GM18867 (cell line): ENCODE measurements around the gene FBXO31.
A peak's percentile ranks its signal among the peaks of the same experiment; 100 is the strongest.

ENCODE experiments used
- ATAC-seq: cut with Tn5 transposase; IDR thresholded peaks from one replicate; pipeline ENCODE4 v1.9.1; 2021; ENCODE audit warnings: mild to moderate bottlenecking, moderate library complexity; ENCODE audit not compliant: unreplicated experiment

Gene FBXO31

GRCh38 chr16:87383505-87384161, at the start of gene FBXO31:
Gene FBXO31 (minus strand): TSS chr16:87383776. CDS start chr16:87383744, 32 bp downstream.
- ATAC-seq: peak; percentile 50

DNA sequence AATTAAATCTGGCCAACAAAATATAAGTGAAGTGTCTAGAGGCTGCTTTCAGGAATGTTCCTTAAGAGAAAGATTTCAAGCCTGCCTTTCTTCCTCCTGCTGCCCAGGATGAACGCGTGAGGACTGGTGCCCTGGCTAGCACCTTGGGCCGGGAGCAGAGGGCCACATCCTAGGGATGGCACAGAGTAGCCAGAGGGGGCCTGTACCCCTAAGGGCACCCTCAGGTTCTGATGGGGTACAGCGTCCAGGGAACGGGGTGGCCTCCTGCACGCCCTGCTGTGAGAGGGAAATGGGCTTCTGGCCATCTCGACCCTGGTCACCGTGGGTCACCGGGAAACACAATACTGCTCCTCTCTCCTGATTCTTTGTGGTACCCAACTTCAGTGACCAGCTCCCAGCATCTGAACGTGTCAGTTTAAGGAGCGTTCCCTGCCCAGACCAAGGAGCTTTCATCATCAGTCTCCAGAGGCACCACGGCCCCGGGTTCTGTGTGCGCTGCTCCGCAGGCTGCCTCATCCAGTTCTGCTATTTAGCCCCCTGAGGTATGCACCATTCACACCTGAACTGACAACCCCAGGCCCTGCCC, 48.8 kb upstream of the FBXO31 start:
- ATAC-seq: no peak

DNA sequence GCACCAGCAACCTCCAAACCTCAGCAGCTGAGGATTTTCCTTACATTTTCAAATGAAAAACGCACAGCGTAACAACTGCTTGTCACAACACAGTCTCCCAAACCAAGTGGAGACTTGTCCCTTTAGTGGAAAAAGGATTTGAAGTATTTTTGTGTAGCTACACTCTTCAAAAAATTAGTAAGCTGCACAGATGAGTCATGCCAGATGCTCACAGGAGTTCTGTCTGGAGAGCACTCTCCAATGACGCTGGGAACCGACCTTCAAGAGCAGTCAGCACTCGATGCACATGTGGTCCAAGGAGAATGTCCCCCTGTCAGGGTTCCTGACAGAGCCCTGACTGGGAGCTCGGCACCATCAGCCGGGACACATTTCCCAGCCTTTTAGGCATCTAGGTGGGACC, 48.4 kb upstream of the FBXO31 start:
- ATAC-seq: no peak

GRCh38 chr16:87426423-87427215, 43.0 kb upstream of the FBXO31 start:
- ATAC-seq: no peak

GRCh38 chr16:87425941-87426340, 42.4 kb upstream of the FBXO31 start:
- ATAC-seq: no peak

DNA sequence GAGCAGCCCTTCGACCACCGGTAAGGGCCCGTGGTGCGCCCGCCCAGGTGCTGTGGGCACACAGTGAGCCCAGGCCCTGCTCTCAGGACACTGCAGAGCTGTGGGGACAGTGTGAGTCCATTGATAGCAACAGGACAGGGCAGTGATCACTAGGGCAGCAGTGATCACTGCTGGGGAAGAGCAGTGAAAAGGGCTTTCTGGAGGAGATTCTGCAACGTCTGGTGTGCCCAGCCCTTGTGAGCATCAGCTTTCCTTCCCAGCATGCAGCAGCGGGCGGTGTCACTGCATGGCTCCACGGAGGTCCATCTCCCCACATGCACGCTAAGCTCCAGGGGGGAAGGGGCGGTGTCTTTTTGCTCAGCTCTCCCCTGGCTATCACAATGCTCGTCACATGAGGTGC, 40.7 kb upstream of the FBXO31 start:
- no peak for ATAC-seq

DNA sequence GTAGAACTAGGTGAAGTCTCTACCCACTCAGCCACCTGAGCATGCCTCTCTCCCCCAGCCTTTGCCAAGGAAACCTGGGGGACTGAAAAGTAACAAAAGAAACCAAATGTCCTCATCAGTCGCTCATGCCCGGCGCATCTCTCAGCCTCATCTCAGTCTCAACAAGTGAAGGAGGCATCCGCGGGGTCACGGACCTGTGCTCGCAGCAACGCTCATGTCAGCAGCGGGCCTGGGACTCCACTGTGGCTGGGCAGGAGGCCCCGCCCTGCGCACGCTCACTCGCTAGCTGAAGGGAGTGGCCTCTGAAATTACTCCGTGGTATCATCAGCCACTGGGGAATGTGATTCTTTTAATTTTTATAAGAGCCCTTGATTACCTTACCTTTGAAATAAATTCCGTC, 39.9 kb upstream of the FBXO31 start:
- no peak for ATAC-seq

DNA sequence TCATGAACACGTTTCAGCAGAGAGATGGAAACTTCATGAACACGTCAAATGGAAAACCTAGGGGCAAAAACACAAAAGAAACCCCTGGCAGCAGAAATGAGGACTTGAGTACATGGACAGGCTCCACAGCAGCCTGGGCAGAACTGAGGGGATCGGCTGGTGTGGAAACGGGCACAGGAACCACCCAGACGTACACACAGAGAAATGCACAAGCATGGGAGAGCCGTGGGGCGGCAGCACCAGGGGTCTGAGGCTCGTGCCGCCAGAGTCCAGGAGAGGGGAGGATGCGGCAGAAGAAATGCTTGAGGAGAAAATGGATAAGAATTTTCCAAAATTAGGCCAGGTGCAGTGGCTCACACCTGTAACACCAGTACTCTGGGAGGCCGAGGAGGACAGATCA, 38.5 kb upstream of the FBXO31 start:
- no peak for ATAC-seq

DNA sequence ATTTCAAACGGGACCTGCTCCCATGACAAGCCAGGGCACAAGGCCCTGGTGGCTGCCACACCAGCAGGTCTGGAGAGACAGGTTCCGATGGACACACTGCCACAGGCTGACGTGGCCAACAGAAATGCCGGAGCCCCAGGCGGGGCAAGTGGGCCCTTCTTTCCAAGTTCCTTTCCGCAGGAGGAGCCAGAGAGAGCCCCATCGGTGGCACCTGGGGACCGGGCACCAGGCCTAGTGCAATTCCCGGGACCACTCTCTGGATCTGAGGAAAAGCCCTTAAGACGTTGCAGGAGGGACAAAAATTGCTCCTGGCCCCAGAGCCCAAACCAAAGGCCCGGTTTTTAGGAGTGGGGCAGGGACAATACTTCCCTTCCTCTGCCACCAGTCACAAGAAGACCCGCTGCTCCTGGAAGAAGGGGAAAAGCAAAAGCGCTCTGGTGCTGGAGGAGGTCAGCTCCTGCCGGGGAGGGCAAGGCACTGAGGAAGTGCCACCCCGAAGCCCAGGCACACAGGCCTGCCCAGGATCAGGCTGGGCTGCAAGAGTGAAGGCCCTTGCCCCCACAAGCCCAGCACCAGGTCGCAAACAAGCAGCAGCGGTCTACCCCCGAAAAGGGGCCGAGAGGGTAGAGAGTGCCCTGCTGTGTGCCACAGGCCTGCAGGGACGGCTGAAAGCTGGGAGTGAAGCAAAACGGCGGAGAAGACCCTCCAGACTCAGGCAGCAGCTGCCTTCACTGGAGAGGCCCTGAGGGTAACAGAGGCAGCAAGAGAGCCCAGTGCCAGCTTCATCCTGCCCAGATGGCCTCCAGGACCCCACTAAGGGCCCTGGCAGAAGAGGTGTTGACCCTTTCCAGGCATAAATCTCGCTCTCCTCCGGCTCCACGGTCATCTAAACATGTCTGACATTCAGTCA, 37.7 kb upstream of the FBXO31 start:
- no peak for ATAC-seq

GRCh38 chr16:87420026-87421002, 36.7 kb upstream of the FBXO31 start:
- no peak for ATAC-seq

DNA sequence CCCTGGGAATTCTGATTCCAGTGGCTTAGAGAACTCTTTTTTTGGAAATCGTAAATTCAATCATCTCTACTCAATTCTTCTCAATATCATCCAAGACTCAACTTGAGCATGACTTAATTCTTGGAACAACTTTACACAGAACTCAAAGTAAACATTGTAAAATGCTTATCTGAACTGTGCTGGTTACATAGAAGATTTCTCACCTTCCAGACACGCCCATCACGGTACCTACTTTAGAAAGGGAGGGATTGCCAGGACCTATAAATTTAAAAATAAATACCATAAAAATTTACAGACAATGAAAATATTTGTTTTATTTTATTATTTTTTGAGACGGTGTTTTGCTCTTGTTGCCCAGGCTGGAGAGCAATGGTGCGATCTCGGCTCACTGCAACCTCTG, 35.1 kb upstream of the FBXO31 start:
- ATAC-seq: no peak

DNA sequence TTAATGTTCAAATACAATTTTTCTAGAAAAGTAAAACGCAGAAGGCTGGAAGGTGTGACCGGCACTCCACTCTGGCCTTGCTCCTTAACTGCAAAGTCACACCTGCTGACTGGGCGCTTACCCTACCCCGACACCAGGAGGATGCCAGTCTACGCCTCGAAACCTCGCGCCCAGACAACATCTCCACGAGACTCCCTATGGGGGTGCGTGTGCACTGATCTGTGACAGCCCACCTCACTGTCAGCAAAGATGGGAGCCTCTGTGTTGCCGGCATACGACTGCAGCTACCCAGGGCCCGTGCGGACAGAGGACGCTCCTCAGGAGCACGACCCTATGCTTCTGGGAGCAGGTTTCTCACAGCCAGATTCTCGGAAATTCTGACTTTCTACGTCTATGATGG, 34.6 kb upstream of the FBXO31 start:
- ATAC-seq: no peak

DNA sequence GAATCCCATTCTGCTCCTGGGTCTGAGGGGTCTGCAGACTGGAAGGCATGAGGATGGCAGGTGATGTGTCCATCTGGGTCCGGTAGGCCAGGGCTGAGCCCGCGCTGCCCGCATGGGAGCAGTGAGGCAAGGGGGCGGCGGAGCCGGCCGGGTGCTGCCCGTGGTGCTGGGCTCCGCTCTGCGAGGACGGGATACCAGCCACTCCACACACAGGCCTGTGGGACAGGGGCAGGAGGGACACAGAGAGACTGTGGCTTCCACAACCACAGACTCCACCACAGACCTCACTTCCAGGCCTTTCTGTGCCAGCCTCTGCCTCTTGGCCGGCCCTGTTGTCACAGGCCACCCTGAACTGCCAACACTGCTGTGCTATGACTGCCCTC, 33.9 kb upstream of the FBXO31 start:
- ATAC-seq: no peak

GRCh38 chr16:87416826-87417527, 33.4 kb upstream of the FBXO31 start:
- ATAC-seq: no peak

DNA sequence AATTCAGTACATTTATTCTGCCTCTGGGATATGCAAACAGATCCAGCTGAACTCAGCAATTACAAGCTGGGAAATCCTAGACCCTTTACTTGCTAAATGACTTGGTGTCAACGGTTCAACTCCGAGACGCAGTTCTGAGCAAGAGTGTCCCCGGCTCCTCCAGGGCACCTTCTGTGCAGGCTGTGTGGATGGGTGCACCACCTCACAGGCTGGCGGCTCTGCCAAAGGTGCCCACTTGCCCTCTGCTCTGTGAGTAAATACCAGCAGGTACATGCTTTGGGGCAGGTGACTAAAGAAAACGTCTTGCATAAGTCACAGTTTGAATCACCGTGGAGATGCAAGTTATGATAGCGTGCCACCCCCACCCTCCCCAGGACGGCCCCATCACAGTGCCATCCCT, 31.9 kb upstream of the FBXO31 start:
- no peak for ATAC-seq

GRCh38 chr16:87414251-87414680, 30.7 kb upstream of the FBXO31 start:
- ATAC-seq: no peak

DNA sequence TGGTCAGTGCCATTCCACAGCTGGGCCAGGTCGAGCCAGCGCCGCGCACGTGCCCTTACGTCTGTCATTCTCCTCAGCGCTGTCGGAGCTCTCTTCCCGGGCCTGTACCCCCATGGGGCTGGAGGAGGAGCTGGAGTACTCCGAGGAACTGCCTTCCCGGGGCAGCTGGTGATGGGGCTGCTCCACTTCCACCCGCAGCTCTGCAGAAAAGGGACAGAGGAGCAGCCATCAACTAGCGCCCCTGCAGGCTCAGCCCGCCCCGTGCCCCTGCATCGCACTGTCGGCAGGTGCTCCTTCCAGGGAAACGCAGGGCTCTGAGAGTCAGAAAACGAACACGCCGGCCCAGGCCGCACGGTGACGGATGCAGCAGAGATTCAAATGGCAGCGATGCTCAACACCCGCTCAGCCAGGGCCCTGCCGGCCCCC, 29.4 kb upstream of the FBXO31 start:
- ATAC-seq: no peak

- no peak for ATAC-seq
These were observed 28.9 kb upstream of the FBXO31 start for GRCh38 chr16:87412371-87412995.
